ENCODE data around the gene SLC7A9. TPM values are rescaled to one million over a fixed set of nuclear protein-coding genes. Genes with fewer than 3 reads are reported as not detected.
"Not testable (repeated sequence)": the region's sequence is repeated elsewhere in the genome, so short reads cannot be mapped to it uniquely, and the experiment has no call there.

The SLC7A9 gene
- total RNA-seq, 4 donors from 2014 or later, result 0.44 TPM; not detected in 3

- H3K4me3 ChIP-seq, result no peak overlapping the region
- no peaks in the 10 kb centered on the region for H3K36me3 ChIP-seq
- H3K27me3 ChIP-seq, result no peaks in the 10 kb centered on the region
- in situ Hi-C loops (cut with MboI; ENCODE audit: low sequenced_read_pairs in 4 of 4) (no loop called here), intact Hi-C loops (cut with DNase I; ENCODE audit: low total_unique reads) (no loop called here)
- no peak for ATAC-seq
- no peak for DNase-seq
- TF ChIP-seq CTCF (IDR thresholded peaks at IDR 0.05 in 4 of 5, conservative IDR thresholded peaks at IDR 0.05 in 1 of 5), result no peak
- TF ChIP-seq POLR2A (IDR thresholded peaks at IDR 0.05), result no peak
- H3K27ac ChIP-seq, result no peak overlapping the region
- H3K9me3 ChIP-seq, result peaks cover 0 to 9% (median 3%) of the 10 kb centered on the region in 3 donors
- no peaks in the 10 kb centered on the region for H3K4me1 ChIP-seq
Measured at GRCh38 chr19:32842061-32842460, 27.5 kb downstream of the SLC7A9 start.

- intact Hi-C loops (cut with DNase I; ENCODE audit: low total_unique reads) (no loop called here), in situ Hi-C loops (cut with MboI; ENCODE audit: low sequenced_read_pairs in 4 of 4) (no loop called here)
- Histone ChIP-seq H3K9me3 (peaks cover 0 to 9% (median 3%) of the 10 kb centered on the region in 3 donors), H3K27ac (no peak overlapping the region), H3K36me3 (no peaks in the 10 kb centered on the region), H3K4me3 (no peak overlapping the region), H3K27me3 (no peaks in the 10 kb centered on the region), H3K4me1 (no peaks in the 10 kb centered on the region)
- DNase-seq (no peak), ATAC-seq (no peak)
- TF ChIP-seq CTCF (IDR thresholded peaks at IDR 0.05 in 4 of 5, conservative IDR thresholded peaks at IDR 0.05 in 1 of 5) (no peak), POLR2A (IDR thresholded peaks at IDR 0.05) (no peak)
Measured at GRCh38 chr19:32837531-32837930, 32.0 kb downstream of the SLC7A9 start.

- DNase-seq; in situ Hi-C loops (cut with MboI; ENCODE audit: low sequenced_read_pairs in 4 of 4); H3K4me3 ChIP-seq; H3K9me3 ChIP-seq; H3K27ac ChIP-seq; intact Hi-C loops (cut with DNase I; ENCODE audit: low total_unique reads); ATAC-seq; H3K36me3 ChIP-seq; H3K27me3 ChIP-seq; H3K4me1 ChIP-seq: not testable (repeated sequence)
Measured at GRCh38 chr19:32833388-32833787, 36.2 kb downstream of the SLC7A9 start.

DNA sequence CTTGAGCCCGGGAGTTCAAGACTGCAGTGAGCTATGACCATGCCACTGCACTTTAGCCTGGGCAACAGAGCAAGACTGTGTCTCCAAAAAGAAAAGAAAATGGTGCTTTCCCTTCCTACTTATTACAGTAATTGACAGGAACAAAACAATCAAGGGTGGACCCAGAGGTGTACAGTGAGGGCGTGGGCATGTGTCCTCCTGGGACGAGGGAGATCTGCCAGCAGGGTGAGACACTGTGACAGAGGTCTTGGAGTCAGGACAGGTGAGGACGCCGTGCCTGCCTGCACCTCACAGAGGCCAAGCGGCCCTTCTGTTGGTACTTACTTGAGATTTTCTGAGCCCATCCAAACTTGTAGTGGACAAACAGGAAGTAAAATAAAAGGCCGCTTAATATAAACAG lies 36.7 kb downstream of the SLC7A9 start:
- H3K9me3 ChIP-seq; H3K36me3 ChIP-seq; H3K4me3 ChIP-seq; in situ Hi-C loops (cut with MboI; ENCODE audit: low sequenced_read_pairs in 4 of 4); ATAC-seq; DNase-seq; H3K27ac ChIP-seq; H3K4me1 ChIP-seq; intact Hi-C loops (cut with DNase I; ENCODE audit: low total_unique reads); H3K27me3 ChIP-seq: not testable (repeated sequence)

GRCh38 chr19:32832094-32832493 lies 37.5 kb downstream of the SLC7A9 start:
- H3K27me3 ChIP-seq; intact Hi-C loops (cut with DNase I; ENCODE audit: low total_unique reads); H3K36me3 ChIP-seq; DNase-seq; H3K9me3 ChIP-seq; ATAC-seq; H3K27ac ChIP-seq; H3K4me3 ChIP-seq; H3K4me1 ChIP-seq; in situ Hi-C loops (cut with MboI; ENCODE audit: low sequenced_read_pairs in 4 of 4): not testable (repeated sequence)

DNA sequence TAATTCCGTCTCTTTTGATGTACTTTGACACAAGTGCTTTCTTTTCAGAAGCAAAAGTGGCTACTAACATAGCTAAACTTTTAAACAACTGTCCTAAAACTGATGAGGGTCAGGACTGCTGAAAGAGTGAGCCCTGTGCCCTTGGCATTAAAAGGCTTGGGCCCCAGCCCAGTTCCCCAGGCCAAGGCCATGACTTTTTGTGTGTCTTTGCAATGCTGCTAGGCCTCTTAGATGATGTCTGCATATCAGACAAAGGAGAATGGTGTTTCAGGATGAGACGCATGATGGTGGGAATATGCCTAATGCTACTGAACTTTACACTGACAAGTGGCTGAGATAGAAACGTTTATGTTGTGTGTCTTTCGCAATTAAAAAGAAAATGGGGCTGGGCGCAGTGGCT lies 38.0 kb downstream of the SLC7A9 start:
- Histone ChIP-seq H3K27ac (no peak overlapping the region), H3K9me3 (no peaks in the 10 kb centered on the region), H3K27me3 (no peaks in the 10 kb centered on the region), H3K4me1 (no peaks in the 10 kb centered on the region), H3K4me3 (no peak overlapping the region), H3K36me3 (no peaks in the 10 kb centered on the region)
- intact Hi-C loops (cut with DNase I; ENCODE audit: low total_unique reads), result no loop called here
- TF ChIP-seq POLR2A (IDR thresholded peaks at IDR 0.05) (no peak), CTCF (IDR thresholded peaks at IDR 0.05 in 4 of 5, conservative IDR thresholded peaks at IDR 0.05 in 1 of 5) (no peak)
- DNase-seq (no peak), ATAC-seq (no peak)
- in situ Hi-C loops (cut with MboI; ENCODE audit: low sequenced_read_pairs in 4 of 4), result no loop called here

Data from gastrocnemius medialis (tissue), 4 donors.